Measurements from ENCODE around the gene EHD3. TPM values are rescaled to one million over a fixed set of nuclear protein-coding genes. Genes with fewer than 3 reads are reported as not detected.

EHD3 gene
- total and polyA plus RNA-seq, 2 of the 8 experiments (the other 6 are each of a cell fraction or from before 2014, with no cell fraction given), result 9.3 to 12.0 TPM

- no peak for TF ChIP-seq SIN3A (conservative IDR thresholded peaks at IDR 0.05 in 1 of 2, IDR thresholded peaks at IDR 0.05 in 1 of 2; ENCODE audit: low read depth in 1 of 2, low read length in 2 of 2)
- no peak for TF ChIP-seq CHD7 (IDR thresholded peaks at IDR 0.05; ENCODE audit: insufficient replicate concordance, low read length)
- no peak for TF ChIP-seq EGR1 (IDR thresholded peaks at IDR 0.05; ENCODE audit: borderline replicate concordance, low read depth, low read length)
- TF ChIP-seq CEBPB (IDR thresholded peaks at IDR 0.05; ENCODE audit: low read depth, low read length), result no peak
- no peak for TF ChIP-seq ATF3 (IDR thresholded peaks at IDR 0.05; ENCODE audit: insufficient read depth, low read depth, low read length)
- TF ChIP-seq CREB1 (IDR thresholded peaks at IDR 0.05), result no peak
Observed at GRCh38 chr2:31294196-31294595, 60.2 kb downstream of the EHD3 start (continued).

Measured in H1 (cell line).